HG02840 (cell line): ENCODE data around the gene SERHL2.
"Not testable (repeated sequence)": the region's sequence is repeated elsewhere in the genome, so short reads cannot be mapped to it uniquely, and the experiment has no call there.

Source experiments
- ATAC-seq: cut with Tn5 transposase; IDR thresholded peaks from one replicate; pipeline ENCODE4 v1.9.1; 2021; ENCODE audit warnings: mild to moderate bottlenecking, moderate library complexity, moderate number of reproducible peaks; ENCODE audit not compliant: unreplicated experiment, low FRiP score

The SERHL2 gene

GRCh38 chr22:42570580-42570979 is 16.8 kb downstream of the SERHL2 start:
- not testable (repeated sequence) for ATAC-seq

GRCh38 chr22:42571068-42571467 is 17.3 kb downstream of the SERHL2 start:
- ATAC-seq, result not testable (repeated sequence)

GRCh38 chr22:42574046-42574445 is 20.3 kb downstream of the SERHL2 start:
- not testable (repeated sequence) for ATAC-seq

GRCh38 chr22:42574468-42574867 is 20.7 kb downstream of the SERHL2 start:
- not testable (repeated sequence) for ATAC-seq

GRCh38 chr22:42575996-42576574 is 22.3 kb downstream of the SERHL2 start:
- not testable (repeated sequence) for ATAC-seq

- ATAC-seq, result not testable (repeated sequence)
Observed at GRCh38 chr22:42577141-42577540, 23.4 kb downstream of the SERHL2 start.

GRCh38 chr22:42577623-42578240 is 24.0 kb downstream of the SERHL2 start:
- ATAC-seq, result no peak

GRCh38 chr22:42580040-42580439 is 26.3 kb downstream of the SERHL2 start:
- not testable (repeated sequence) for ATAC-seq

- ATAC-seq, result not testable (repeated sequence)
Observed at GRCh38 chr22:42581194-42581761, 27.5 kb downstream of the SERHL2 start.

- ATAC-seq, result peak; percentile 55
Observed at GRCh38 chr22:42581762-42582716, 28.3 kb downstream of the SERHL2 start.

GRCh38 chr22:42582987-42583386 is 29.2 kb downstream of the SERHL2 start:
- ATAC-seq, result no peak

- ATAC-seq, result no peak
Observed at GRCh38 chr22:42584364-42584940, 30.7 kb downstream of the SERHL2 start.

GRCh38 chr22:42585096-42585495 is 31.3 kb downstream of the SERHL2 start:
- ATAC-seq, result no peak

- ATAC-seq, result no peak
Observed at GRCh38 chr22:42586381-42586780, 32.6 kb downstream of the SERHL2 start.

- ATAC-seq, result no peak
Observed at GRCh38 chr22:42587588-42588175, 33.9 kb downstream of the SERHL2 start.

GRCh38 chr22:42591987-42592386 is 38.2 kb downstream of the SERHL2 start:
- ATAC-seq, result no peak

- no peak for ATAC-seq
Observed at GRCh38 chr22:42595434-42595833, 41.7 kb downstream of the SERHL2 start.

- ATAC-seq, result no peak
Observed at GRCh38 chr22:42596336-42596735, 42.6 kb downstream of the SERHL2 start.

- ATAC-seq, result no peak
Observed at GRCh38 chr22:42596863-42597530, 43.2 kb downstream of the SERHL2 start.
